Measurements from ENCODE around the gene FHDC1.

GRCh38 chr4:153014460-153014859 is 78.3 kb downstream of the FHDC1 start:
- TF ChIP-seq ZBTB33 (IDR thresholded peaks at IDR 0.05) (no peak), IRF4 (IDR thresholded peaks at IDR 0.05; ENCODE audit: low read depth, low read length) (no peak)
